H1 (cell line): ENCODE measurements around the gene ASPHD2. TPM values are rescaled to one million over a fixed set of nuclear protein-coding genes. Genes with fewer than 3 reads are reported as not detected.
A peak's percentile ranks its signal among the peaks of the same experiment; 100 is the strongest.

Experiments
- ASH2L ChIP-seq: fragments of 200-600, 300-600 bp; sonication (generic); IDR thresholded peaks from one replicate; pipeline ENCODE4 v1.7.1; 2017; ENCODE audit warnings: low read length
- CBX5 ChIP-seq: fragments of 300-800, 300-1000 bp; sonication (generic); IDR thresholded peaks from 2 replicates; pipeline ENCODE4 v1.7.1; 2016; ENCODE audit warnings: antibody characterized with exemption, low read length, low read depth
- CREB1 ChIP-seq: IDR thresholded peaks from 2 replicates; pipeline ENCODE4 v1.6.1; 2012; ENCODE audit warnings: inconsistent platforms
- FOSL1 ChIP-seq: IDR thresholded peaks from 2 replicates; pipeline ENCODE4 v1.6.1; 2011; ENCODE audit warnings: mild to moderate bottlenecking, low read depth, low read length, moderate library complexity; ENCODE audit not compliant: insufficient read depth
- GTF2F1 ChIP-seq: IDR thresholded peaks from 2 replicates; pipeline ENCODE4 v1.6.1; 2012; ENCODE audit warnings: low read depth, low read length, improper control_type of control experiment, borderline replicate concordance
- KDM4A ChIP-seq: IDR thresholded peaks from one replicate; pipeline ENCODE4 v1.7.1; 2012; ENCODE audit warnings: low read depth, mild to moderate bottlenecking, moderate library complexity, low read length, inconsistent platforms; ENCODE audit not compliant: severe bottlenecking
- PHF8 ChIP-seq: fragments of 200-600 bp; sonication (generic); conservative IDR thresholded peaks from 2 replicates; pipeline ENCODE4 v1.7.1; 2012; ENCODE audit warnings: low read depth, mild to moderate bottlenecking, inconsistent platforms, low read length, moderate library complexity
- SAP30 ChIP-seq: fragments of 300-600 bp; sonication (generic); IDR thresholded peaks from 2 replicates; pipeline ENCODE4 v1.7.1; 2012; ENCODE audit warnings: low read length, moderate library complexity, mild to moderate bottlenecking, inconsistent platforms; ENCODE audit not compliant: insufficient read depth, insufficient replicate concordance
- SIRT6 ChIP-seq: IDR thresholded peaks from one replicate; pipeline ENCODE4 v1.7.1; 2012; ENCODE audit warnings: low read length, inconsistent platforms
- TAF1 ChIP-seq: IDR thresholded peaks from 2 replicates; pipeline ENCODE4 v1.6.1; 2011; ENCODE audit warnings: mild to moderate bottlenecking, low read depth, low read length
- TCF12 ChIP-seq: IDR thresholded peaks from 2 replicates; pipeline ENCODE4 v1.6.1; 2011; ENCODE audit warnings: low read depth, mild to moderate bottlenecking, low read length
- YY1 ChIP-seq: IDR thresholded peaks from 2 replicates; pipeline ENCODE4 v1.6.1; 2011; ENCODE audit warnings: low read depth, mild to moderate bottlenecking, low read length
- ZNF274 ChIP-seq: IDR thresholded peaks from 2 replicates; pipeline ENCODE4 v1.7.0; 2012; ENCODE audit warnings: low read length, borderline replicate concordance; ENCODE audit errors: extremely low read depth
- polyA plus RNA-seq, 7 experiments: library from polyadenylated mRNA; depleted of rRNA in 3 of 7; stranded (reverse) in 5 of 7; unstranded in 2 of 7; fragments of >200 nt in 5 of 7; fragments of 200-250 nt in 2 of 7; gene quantifications; 1 replicate in 5 of 7; 2 replicates in 1 of 7; 4 replicates in 1 of 7; pipeline versions ENCODE4 v1.2.1 to v1.2.3, GENCODE V29; 2011 to 2013; ENCODE audit warnings: missing spikeins in 2 of 7, mixed read lengths in 2 of 7
- total RNA-seq: library from RNA; stranded (reverse); fragmentation: NEBNext Ultra II Directional; extraction: Animal tissue kit (Norgen Biotek cat#: 25700); gene quantifications from 2 replicates; pipeline ENCODE4 v1.2.1, GENCODE V29; 2021
- TF ChIP-seq, protein P1 (sequence below): IDR thresholded peaks from 2 replicates; pipeline ENCODE4 v1.6.1; 2011; ENCODE audit warnings: low read depth, mild to moderate bottlenecking, low read length; ENCODE audit not compliant: insufficient read depth
- TF ChIP-seq, protein P2 (sequence below): IDR thresholded peaks from 2 replicates; pipeline ENCODE4 v1.6.1; 2011; ENCODE audit warnings: low read length, improper control_type of control experiment
- TF ChIP-seq, protein P3 (sequence below): IDR thresholded peaks from 2 replicates; pipeline ENCODE4 v1.6.1; 2012; ENCODE audit warnings: low read length, inconsistent platforms
- TF ChIP-seq, protein P4 (sequence below): IDR thresholded peaks from 2 replicates; pipeline ENCODE4 v1.6.1; 2012; ENCODE audit warnings: inconsistent platforms

Gene ASPHD2
- total and polyA plus RNA-seq, 2 of the 8 experiments (the other 6 are each of a cell fraction or from before 2014, with no cell fraction given): 7.2 to 11.0 TPM

DNA sequence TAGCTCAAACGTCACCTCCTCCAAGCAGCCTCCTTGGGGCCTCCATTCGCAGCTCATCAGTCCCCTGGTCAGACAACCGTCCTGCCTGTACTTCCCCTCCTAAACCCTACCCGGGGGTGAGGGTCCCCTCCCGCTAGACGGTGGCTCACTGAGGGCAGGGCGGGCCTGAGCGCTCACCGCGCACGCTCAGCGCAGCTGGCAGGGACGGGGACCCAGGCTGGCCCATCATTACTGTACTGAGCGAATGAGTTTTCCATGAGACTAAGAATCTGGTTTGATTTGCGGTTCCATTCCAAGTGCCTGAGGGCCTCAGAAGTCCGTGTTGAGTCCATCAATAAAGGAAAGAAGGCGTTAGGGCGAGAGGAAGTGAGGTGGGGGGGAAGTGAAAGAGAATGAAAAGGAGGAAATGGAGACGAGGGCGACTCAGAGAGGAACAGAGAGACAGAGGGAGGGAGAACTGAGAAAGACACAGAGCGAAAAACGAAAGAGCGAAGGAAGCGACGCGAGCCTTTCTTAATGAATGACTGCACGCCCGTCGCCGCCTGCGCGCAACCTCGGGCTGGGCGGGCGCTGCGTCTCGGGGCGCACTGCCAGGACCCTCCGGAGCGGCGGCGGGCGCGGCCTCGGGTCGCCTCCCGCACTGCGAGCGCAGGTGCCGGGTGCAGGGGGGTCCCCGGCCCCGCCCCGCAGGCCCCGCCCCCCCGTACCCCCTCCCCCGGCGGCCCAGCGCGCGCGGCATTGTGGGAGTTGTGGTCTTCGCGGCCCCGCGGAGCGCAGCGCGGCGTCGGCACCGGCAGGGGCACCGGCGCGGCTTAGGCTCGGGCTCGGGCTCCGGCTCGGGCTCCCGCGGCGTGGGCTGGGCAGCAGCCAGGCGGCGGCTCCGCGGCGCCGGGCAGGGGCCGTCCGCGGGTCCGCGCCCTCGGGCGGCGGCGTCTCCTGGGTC, at the start of gene ASPHD2 (continued):
- TF ChIP-seq FOSL1 (no peak), SAP30 (no peak), TCF12 (no peak), GTF2F1 (no peak), CBX5 (no peak), TAF1 (peak; percentile 48; the same call in 1 of the 2 replicates), ASH2L (peak; percentile 14), SIRT6 (no peak), PHF8 (peak; percentile 76), CREB1 (0 out of 2 replicates have a peak, but pooled peaks have one; percentile 40), ZNF274 (no peak), YY1 (no peak), KDM4A (peak; percentile 80)
- TF ChIP-seq, protein P1, sequence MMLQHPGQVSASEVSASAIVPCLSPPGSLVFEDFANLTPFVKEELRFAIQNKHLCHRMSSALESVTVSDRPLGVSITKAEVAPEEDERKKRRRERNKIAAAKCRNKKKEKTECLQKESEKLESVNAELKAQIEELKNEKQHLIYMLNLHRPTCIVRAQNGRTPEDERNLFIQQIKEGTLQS: no peak
- TF ChIP-seq, protein P2, sequence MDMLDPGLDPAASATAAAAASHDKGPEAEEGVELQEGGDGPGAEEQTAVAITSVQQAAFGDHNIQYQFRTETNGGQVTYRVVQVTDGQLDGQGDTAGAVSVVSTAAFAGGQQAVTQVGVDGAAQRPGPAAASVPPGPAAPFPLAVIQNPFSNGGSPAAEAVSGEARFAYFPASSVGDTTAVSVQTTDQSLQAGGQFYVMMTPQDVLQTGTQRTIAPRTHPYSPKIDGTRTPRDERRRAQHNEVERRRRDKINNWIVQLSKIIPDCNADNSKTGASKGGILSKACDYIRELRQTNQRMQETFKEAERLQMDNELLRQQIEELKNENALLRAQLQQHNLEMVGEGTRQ: no peak
- TF ChIP-seq, protein P3, sequence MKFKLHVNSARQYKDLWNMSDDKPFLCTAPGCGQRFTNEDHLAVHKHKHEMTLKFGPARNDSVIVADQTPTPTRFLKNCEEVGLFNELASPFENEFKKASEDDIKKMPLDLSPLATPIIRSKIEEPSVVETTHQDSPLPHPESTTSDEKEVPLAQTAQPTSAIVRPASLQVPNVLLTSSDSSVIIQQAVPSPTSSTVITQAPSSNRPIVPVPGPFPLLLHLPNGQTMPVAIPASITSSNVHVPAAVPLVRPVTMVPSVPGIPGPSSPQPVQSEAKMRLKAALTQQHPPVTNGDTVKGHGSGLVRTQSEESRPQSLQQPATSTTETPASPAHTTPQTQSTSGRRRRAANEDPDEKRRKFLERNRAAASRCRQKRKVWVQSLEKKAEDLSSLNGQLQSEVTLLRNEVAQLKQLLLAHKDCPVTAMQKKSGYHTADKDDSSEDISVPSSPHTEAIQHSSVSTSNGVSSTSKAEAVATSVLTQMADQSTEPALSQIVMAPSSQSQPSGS: no peak
- TF ChIP-seq, protein P4, sequence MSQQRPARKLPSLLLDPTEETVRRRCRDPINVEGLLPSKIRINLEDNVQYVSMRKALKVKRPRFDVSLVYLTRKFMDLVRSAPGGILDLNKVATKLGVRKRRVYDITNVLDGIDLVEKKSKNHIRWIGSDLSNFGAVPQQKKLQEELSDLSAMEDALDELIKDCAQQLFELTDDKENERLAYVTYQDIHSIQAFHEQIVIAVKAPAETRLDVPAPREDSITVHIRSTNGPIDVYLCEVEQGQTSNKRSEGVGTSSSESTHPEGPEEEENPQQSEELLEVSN: no peak
